ENCODE data around the gene CSMD2.

- TF ChIP-seq, protein P1, sequence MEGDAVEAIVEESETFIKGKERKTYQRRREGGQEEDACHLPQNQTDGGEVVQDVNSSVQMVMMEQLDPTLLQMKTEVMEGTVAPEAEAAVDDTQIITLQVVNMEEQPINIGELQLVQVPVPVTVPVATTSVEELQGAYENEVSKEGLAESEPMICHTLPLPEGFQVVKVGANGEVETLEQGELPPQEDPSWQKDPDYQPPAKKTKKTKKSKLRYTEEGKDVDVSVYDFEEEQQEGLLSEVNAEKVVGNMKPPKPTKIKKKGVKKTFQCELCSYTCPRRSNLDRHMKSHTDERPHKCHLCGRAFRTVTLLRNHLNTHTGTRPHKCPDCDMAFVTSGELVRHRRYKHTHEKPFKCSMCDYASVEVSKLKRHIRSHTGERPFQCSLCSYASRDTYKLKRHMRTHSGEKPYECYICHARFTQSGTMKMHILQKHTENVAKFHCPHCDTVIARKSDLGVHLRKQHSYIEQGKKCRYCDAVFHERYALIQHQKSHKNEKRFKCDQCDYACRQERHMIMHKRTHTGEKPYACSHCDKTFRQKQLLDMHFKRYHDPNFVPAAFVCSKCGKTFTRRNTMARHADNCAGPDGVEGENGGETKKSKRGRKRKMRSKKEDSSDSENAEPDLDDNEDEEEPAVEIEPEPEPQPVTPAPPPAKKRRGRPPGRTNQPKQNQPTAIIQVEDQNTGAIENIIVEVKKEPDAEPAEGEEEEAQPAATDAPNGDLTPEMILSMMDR (IDR thresholded peaks at IDR 0.05; ENCODE audit: borderline replicate concordance, extremely low read depth, low read length, poor library complexity, severe bottlenecking): no peak
- TF ChIP-seq EZH2 (IDR thresholded peaks at IDR 0.05; ENCODE audit: borderline replicate concordance, low read depth, low read length, severe bottlenecking): no peak
These were observed 423.3 kb downstream of the CSMD2 start for GRCh38 chr1:33741749-33742148.
